MM.1S (cell line): Measurements from ENCODE around the gene RNU6-1.

ENCODE experiments used
- DNase-seq: peaks from one replicate; pipeline ENCODE4 v3.0.0-alpha.2; 2015
- H2AFZ ChIP-seq: fragments of 300-600 bp; sonication (generic); 2 replicates; pipeline ENCODE4 v1.6.0; 2016; ENCODE audit warnings: antibody characterized with exemption, low read length
- H3F3A ChIP-seq: fragments of 300-600 bp; sonication (generic); 2 replicates; pipeline ENCODE4 v1.6.1; 2016; ENCODE audit warnings: mild to moderate bottlenecking, antibody characterized with exemption, low read length, moderate library complexity, mixed read lengths; ENCODE audit not compliant: insufficient read depth
- H3K27ac ChIP-seq: fragments of 300-600 bp; sonication (generic); 2 replicates; pipeline ENCODE4 v1.5.1; 2016; ENCODE audit warnings: mild to moderate bottlenecking, low read length
- H3K27me3 ChIP-seq: fragments of 300-600 bp; sonication (generic); replicated peaks from 2 replicates; pipeline ENCODE4 v1.6.0; 2016; ENCODE audit warnings: low read length; ENCODE audit not compliant: insufficient read depth
- H3K36me3 ChIP-seq: fragments of 300-600 bp; sonication (generic); replicated peaks from 2 replicates; pipeline ENCODE4 v1.6.1; 2016; ENCODE audit warnings: mild to moderate bottlenecking, low read length, mixed read lengths; ENCODE audit not compliant: insufficient read depth
- H3K4me1 ChIP-seq: fragments of 300-600 bp; sonication (generic); 2 replicates; pipeline ENCODE4 v1.6.1; 2016; ENCODE audit warnings: low read length, mixed read lengths
- H3K4me2 ChIP-seq: fragments of 300-600 bp; sonication (generic); 2 replicates; pipeline ENCODE4 v1.6.0; 2016; ENCODE audit warnings: low read depth, low read length
- H3K4me3 ChIP-seq: fragments of 300-600 bp; sonication (generic); 2 replicates; pipeline ENCODE4 v1.5.1; 2016; ENCODE audit warnings: low read length, mixed read lengths
- H3K79me2 ChIP-seq: fragments of 300-600 bp; sonication (generic); 2 replicates; pipeline ENCODE4 v1.6.1; 2016; ENCODE audit warnings: mixed run types, low read length, mixed read lengths
- H3K9ac ChIP-seq: fragments of 300-600 bp; sonication (generic); 2 replicates; pipeline ENCODE4 v1.6.1; 2016; ENCODE audit warnings: low read length, mixed read lengths
- H3K9me2 ChIP-seq: fragments of 300-600 bp; sonication (generic); replicated peaks from 2 replicates; pipeline ENCODE4 v1.6.1; 2016; ENCODE audit warnings: mild to moderate bottlenecking, low read length, mixed read lengths; ENCODE audit not compliant: insufficient read depth
- H3K9me3 ChIP-seq: fragments of 300-600 bp; sonication (generic); replicated peaks from 2 replicates; pipeline ENCODE4 v1.6.1; 2016; ENCODE audit warnings: mild to moderate bottlenecking, low read length, mixed read lengths; ENCODE audit not compliant: insufficient read depth
- H4K20me1 ChIP-seq: fragments of 300-600 bp; sonication (generic); 2 replicates; pipeline ENCODE4 v1.6.1; 2016; ENCODE audit warnings: mild to moderate bottlenecking, low read length, moderate library complexity, mixed read lengths; ENCODE audit not compliant: insufficient read depth
- CTCF ChIP-seq: fragments of 300-600 bp; sonication (generic); IDR thresholded peaks from 2 replicates; pipeline ENCODE4 v1.5.1; 2016; ENCODE audit warnings: antibody characterized with exemption, low read length, mixed read lengths
- EZH2 ChIP-seq: fragments of 300-600 bp; sonication (generic); optimal IDR thresholded peaks from 2 replicates; pipeline ENCODE3; 2017; ENCODE audit warnings: low read depth, mild to moderate bottlenecking, antibody characterized with exemption, low read length, mixed read lengths
- EZH2phosphoT487 ChIP-seq: fragments of 300-600 bp; sonication (generic); IDR thresholded peaks from 2 replicates; pipeline ENCODE4 v1.6.1; 2018; ENCODE audit warnings: antibody characterized with exemption, low read length

RNU6-1 gene

GRCh38 chr15:67818464-67818863 lies 21.4 kb downstream of the RNU6-1 start:
- Histone ChIP-seq H3K9me3 (no peaks in the 10 kb centered on the region), H3K9me2 (no peaks in the 10 kb centered on the region), H3K9ac (no peak overlapping the region), H3K4me2 (no peak overlapping the region), H3K79me2 (no peaks in the 10 kb centered on the region), H3K4me3 (no peak overlapping the region), H3K27ac (no peak overlapping the region), H3F3A (no peaks in the 10 kb centered on the region), H3K36me3 (no peaks in the 10 kb centered on the region), H2AFZ (no peak overlapping the region), H3K27me3 (peaks cover 22% of the 10 kb centered on the region), H3K4me1 (no peaks in the 10 kb centered on the region), H4K20me1 (no peaks in the 10 kb centered on the region)
- no peak for DNase-seq
- TF ChIP-seq EZH2phosphoT487 (no peak), CTCF (no peak), EZH2 (no peak)

- H3K4me2 ChIP-seq: no peak overlapping the region
- no peaks in the 10 kb centered on the region for H3F3A ChIP-seq
- no peak for TF ChIP-seq EZH2phosphoT487
- no peak for TF ChIP-seq CTCF
- no peak for TF ChIP-seq EZH2
- H3K27ac ChIP-seq: no peak overlapping the region
- no peaks in the 10 kb centered on the region for H3K79me2 ChIP-seq
- peaks cover 8% of the 10 kb centered on the region for H3K27me3 ChIP-seq
- DNase-seq: no peak
- H2AFZ ChIP-seq: no peak overlapping the region
- H3K4me3 ChIP-seq: no peak overlapping the region
- H3K9ac ChIP-seq: no peak overlapping the region
- H4K20me1 ChIP-seq: no peaks in the 10 kb centered on the region
- H3K4me1 ChIP-seq: no peaks in the 10 kb centered on the region
- no peaks in the 10 kb centered on the region for H3K36me3 ChIP-seq
- no peaks in the 10 kb centered on the region for H3K9me2 ChIP-seq
- H3K9me3 ChIP-seq: no peaks in the 10 kb centered on the region
These were observed 23.2 kb downstream of the RNU6-1 start for GRCh38 chr15:67816668-67817067.

GRCh38 chr15:67815036-67815592 lies 24.7 kb downstream of the RNU6-1 start:
- Histone ChIP-seq H3K27ac (no peak overlapping the region), H3K9me3 (no peaks in the 10 kb centered on the region), H4K20me1 (no peaks in the 10 kb centered on the region), H2AFZ (no peak overlapping the region), H3K4me2 (no peak overlapping the region), H3K9me2 (no peaks in the 10 kb centered on the region), H3K4me1 (no peaks in the 10 kb centered on the region), H3K27me3 (no peaks in the 10 kb centered on the region), H3K79me2 (no peaks in the 10 kb centered on the region), H3F3A (no peaks in the 10 kb centered on the region), H3K36me3 (no peaks in the 10 kb centered on the region), H3K4me3 (no peak overlapping the region), H3K9ac (no peak overlapping the region)
- no peak for DNase-seq
- TF ChIP-seq EZH2phosphoT487 (no peak), CTCF (no peak), EZH2 (no peak)
